GM12801 (cell line): ENCODE measurements around the gene RSL24D1.

Source experiments
- CTCF ChIP-seq: IDR thresholded peaks from one replicate; pipeline ENCODE4 v1.5.1; 2011; ENCODE audit warnings: control low read depth; ENCODE audit not compliant: insufficient read length; ENCODE audit errors: extremely low read depth

Gene RSL24D1

DNA sequence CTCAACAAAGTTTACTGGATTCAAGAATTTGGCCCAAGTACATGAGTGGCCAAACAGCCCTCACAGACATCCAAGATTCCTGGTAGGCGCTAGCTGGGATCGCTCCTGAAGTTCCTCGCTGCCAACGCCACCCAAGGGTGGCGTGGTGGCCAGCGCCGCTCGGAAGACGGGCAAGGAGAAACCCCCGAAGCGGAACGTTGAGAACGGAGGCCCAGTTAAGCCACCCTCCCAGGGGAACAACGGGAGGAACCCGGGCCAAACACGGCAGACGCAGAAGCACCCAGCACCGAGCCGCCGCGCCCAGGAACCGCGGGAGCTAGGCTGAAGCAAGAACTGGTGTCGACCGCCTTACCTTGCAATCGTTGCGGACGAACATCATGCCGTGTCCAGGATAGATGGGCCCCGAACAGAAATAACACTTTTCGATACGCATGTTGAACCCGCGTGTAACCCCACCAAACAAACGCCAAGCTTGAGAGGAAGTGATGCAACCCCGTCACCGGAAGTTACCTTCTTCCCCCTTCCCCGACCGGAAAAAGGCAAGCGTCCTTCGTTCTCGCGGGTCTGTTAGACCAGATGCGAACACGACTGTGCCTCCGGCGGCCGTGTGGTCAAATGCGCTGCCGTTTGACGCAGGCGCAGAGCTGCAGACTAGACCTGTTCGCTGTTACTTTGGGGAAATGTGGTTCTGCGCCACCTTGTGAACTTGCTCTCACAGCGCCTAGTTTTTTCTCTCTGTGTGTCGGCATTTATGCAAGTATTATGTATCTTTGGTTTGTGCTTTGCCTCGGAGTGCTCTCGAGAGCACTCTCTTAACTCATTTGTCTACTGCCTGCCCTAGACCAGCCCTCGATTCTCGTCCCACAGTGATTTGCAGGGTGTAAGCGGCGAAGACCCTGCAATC is at the start of gene RSL24D1:
Gene RSL24D1 (minus strand): TSS at position 484 of the 904 bp plus-strand sequence. CDS start 51 bp downstream, at position 433.
- TF ChIP-seq CTCF: no peak

GRCh38 chr15:55245059-55245458 is 48.3 kb upstream of the RSL24D1 start:
- TF ChIP-seq CTCF: no peak

DNA sequence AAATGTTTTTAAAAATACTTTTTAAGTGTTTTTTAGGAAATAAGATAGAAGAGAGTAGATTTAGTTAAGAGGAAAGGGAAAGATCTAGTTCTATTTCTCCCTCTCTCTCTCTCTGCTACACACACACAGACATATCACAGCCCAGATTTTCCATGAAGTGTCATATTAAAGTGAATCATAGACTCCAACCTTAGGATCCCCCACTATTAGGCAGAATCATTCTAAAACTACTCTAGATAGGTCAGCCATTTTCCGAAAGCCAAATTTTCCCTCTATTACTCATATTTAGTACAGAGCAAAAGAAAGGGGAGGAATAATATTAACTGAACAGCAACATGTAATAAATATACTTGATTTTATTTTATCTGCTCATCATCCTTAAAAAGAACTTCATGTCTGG is 45.1 kb upstream of the RSL24D1 start:
- no peak for TF ChIP-seq CTCF

GRCh38 chr15:55241186-55241585 is 44.4 kb upstream of the RSL24D1 start:
- no peak for TF ChIP-seq CTCF

- no peak for TF ChIP-seq CTCF
Observed at GRCh38 chr15:55240125-55240760, 43.5 kb upstream of the RSL24D1 start.

- no peak for TF ChIP-seq CTCF
Observed at GRCh38 chr15:55239440-55240124, 42.8 kb upstream of the RSL24D1 start.

DNA sequence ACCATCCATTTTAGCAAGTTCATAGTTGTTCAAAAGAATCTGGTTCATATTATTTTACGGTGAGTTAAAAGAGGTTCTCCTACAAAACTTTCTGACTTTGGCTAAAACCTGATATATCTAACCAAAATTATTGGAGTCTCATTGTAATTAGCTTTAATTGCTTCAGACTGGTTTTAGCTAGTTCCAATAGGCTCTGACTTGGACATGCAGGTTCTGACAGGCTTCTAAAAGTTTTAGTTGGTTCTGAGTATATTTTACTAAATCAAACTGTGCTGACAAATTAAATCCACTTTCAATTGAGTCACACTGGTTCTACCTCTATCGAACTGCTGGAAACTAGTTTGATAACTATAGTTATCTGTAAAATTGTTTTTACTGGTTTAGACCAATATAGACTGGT is 42.1 kb upstream of the RSL24D1 start:
- no peak for TF ChIP-seq CTCF
